ENCODE results near the gene CDH7. TPM values are rescaled to one million over a fixed set of nuclear protein-coding genes. Genes with fewer than 3 reads are reported as not detected.

CDH7 gene
- total RNA-seq, 2 donors from 2014 or later = 0.54 TPM; not detected in 1

DNA sequence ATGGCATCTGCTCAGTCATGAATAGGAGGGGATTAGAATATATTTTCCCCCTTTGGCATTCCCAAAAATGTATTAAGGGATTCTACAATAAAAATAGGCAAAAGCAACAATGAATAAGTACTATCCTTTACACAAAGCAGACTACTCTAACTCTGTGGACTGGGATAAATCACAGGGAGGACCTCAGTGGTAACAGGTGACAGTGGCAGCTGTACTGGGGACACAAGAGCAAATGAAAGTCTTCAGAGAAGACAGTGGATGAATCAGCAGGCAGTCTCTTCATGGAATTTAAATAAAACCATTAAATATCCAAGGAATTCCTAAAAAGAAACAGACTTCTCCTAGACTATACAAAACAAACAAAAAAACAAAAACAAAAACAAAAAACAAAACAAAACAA, 4.8 kb downstream of the CDH7 start:
- Histone ChIP-seq H3K9me3 (no peaks in the 10 kb centered on the region), H3K4me3 (no peak overlapping the region), H3K27me3 (replicated peaks; ENCODE audit: insufficient read depth) (no peaks in the 10 kb centered on the region), H3K36me3 (no peaks in the 10 kb centered on the region), H3K4me1 (ENCODE audit: control insufficient read depth in 1 of 2, low read depth in 2 of 2) (no peaks in the 10 kb centered on the region), H3K27ac (no peak overlapping the region)
- ATAC-seq (ENCODE audit: insufficient number of reproducible peaks, low FRiP score, low read depth) (no peak), DNase-seq (ENCODE audit: low spot score) (no peak)
- TF ChIP-seq, protein P1, sequence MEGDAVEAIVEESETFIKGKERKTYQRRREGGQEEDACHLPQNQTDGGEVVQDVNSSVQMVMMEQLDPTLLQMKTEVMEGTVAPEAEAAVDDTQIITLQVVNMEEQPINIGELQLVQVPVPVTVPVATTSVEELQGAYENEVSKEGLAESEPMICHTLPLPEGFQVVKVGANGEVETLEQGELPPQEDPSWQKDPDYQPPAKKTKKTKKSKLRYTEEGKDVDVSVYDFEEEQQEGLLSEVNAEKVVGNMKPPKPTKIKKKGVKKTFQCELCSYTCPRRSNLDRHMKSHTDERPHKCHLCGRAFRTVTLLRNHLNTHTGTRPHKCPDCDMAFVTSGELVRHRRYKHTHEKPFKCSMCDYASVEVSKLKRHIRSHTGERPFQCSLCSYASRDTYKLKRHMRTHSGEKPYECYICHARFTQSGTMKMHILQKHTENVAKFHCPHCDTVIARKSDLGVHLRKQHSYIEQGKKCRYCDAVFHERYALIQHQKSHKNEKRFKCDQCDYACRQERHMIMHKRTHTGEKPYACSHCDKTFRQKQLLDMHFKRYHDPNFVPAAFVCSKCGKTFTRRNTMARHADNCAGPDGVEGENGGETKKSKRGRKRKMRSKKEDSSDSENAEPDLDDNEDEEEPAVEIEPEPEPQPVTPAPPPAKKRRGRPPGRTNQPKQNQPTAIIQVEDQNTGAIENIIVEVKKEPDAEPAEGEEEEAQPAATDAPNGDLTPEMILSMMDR (IDR thresholded peaks at IDR 0.05) = no peak

DNA sequence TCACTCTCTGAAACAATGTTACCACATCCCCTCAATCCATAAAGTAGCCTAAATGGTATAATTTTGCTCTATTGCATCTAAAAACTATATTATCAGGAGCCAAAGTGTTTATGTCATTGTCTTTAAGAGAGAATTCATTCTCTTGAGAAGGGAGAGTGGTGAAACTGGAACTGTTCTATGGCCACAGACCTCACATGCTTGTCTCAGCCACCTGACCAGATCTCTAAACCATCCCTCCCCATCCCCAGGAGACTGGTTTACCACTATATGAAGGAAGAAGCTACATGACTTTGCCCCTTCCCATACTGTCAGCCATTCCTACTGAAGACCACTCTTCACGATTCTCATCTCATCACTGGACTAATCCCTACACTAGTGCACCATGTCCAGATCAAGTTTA, 9.6 kb downstream of the CDH7 start:
- no peak for ATAC-seq (ENCODE audit: insufficient number of reproducible peaks, low FRiP score, low read depth)
- TF ChIP-seq, protein P1 (IDR thresholded peaks at IDR 0.05) = no peak
- no peaks in the 10 kb centered on the region for H3K27me3 ChIP-seq (replicated peaks; ENCODE audit: insufficient read depth)

DNA sequence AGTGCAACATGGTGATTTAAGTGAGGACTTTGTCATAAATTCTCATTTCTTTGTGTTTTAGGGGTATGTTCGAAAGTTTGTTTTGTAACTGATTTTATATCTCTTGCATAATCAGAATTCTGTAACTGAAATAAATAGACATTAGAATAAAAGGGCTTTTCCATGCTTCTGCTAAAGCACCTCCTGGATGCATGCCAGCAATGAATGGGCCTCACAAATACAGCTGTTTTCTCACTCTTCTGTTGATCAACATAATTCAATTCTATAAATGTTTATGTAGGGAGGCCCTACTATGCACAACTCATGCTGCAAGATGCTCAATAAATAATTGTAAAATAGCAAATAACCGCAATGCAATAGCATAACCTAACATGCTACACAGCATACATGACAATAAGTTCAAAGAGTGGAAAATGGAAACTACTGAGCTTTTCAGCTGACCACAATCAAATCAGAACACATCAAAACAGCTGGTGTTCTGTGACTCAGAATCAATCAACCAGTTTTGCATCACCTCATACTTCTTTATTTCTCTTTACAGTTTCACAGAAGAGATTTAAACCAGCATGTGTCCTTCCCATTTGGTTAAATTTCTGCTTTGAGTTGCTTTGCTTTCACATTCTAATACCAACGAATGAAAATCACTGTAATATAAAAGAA, 11.0 kb downstream of the CDH7 start:
- no peak overlapping the region for H3K4me3 ChIP-seq
- ATAC-seq (ENCODE audit: insufficient number of reproducible peaks, low FRiP score, low read depth) = no peak
- no peaks in the 10 kb centered on the region for H3K36me3 ChIP-seq
- H3K4me1 ChIP-seq (ENCODE audit: control insufficient read depth in 1 of 2, low read depth in 2 of 2) = no peaks in the 10 kb centered on the region
- H3K9me3 ChIP-seq = no peaks in the 10 kb centered on the region
- H3K27me3 ChIP-seq (replicated peaks; ENCODE audit: insufficient read depth) = no peaks in the 10 kb centered on the region
- TF ChIP-seq, protein P1 (IDR thresholded peaks at IDR 0.05) = no peak
- no peak overlapping the region for H3K27ac ChIP-seq
- DNase-seq (ENCODE audit: low spot score) = no peak

More for the DNA sequence above, 9.6 kb downstream of the CDH7 start:
- Histone ChIP-seq H3K27ac (no peak overlapping the region), H3K4me3 (no peak overlapping the region), H3K36me3 (no peaks in the 10 kb centered on the region), H3K4me1 (ENCODE audit: control insufficient read depth in 1 of 2, low read depth in 2 of 2) (no peaks in the 10 kb centered on the region), H3K9me3 (no peaks in the 10 kb centered on the region)
- no peak for DNase-seq (ENCODE audit: low spot score)

DNA sequence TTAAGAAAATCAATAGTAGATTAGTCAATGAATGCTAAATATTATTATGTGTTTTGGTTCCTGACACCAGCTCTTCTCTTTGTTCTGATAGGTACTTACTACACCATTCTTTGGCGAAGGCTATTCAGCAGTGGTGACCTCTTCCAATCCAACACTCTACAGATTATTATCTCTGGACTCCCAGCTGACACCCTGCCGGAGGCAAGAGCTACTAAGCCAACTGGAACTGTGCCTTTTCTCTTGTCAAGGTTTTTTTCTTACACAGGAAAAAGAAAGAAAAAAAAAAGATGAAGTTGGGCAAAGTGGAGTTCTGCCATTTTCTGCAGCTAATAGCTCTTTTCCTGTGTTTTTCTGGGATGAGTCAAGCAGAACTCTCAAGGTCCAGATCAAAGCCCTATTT, 11.7 kb downstream of the CDH7 start:
- Histone ChIP-seq H3K27me3 (replicated peaks; ENCODE audit: insufficient read depth) (no peaks in the 10 kb centered on the region), H3K4me1 (ENCODE audit: control insufficient read depth in 1 of 2, low read depth in 2 of 2) (no peaks in the 10 kb centered on the region), H3K36me3 (no peaks in the 10 kb centered on the region), H3K4me3 (no peak overlapping the region), H3K9me3 (no peaks in the 10 kb centered on the region), H3K27ac (no peak overlapping the region)
- DNase-seq (ENCODE audit: low spot score) (no peak), ATAC-seq (ENCODE audit: insufficient number of reproducible peaks, low FRiP score, low read depth) (no peak)
- TF ChIP-seq, protein P1 (IDR thresholded peaks at IDR 0.05) = no peak

DNA sequence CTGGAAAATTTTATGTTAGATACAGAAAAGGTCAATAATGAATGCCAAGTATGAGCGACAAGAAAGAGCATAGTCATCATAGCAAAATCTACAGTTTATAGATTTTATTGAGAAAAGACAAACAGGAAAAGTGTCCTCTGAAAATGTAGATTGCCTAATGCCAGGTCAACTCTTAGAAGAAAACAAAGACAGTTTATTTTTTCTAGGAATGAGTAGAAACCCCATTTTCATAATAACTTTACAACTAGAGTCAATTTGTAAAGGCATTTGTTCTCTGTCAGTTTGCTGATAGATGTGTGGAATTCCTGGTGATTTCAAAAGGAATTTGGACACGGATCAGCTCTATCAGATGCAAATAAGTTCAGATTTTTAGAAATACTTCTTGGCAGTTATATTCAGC, 16.6 kb downstream of the CDH7 start:
- Histone ChIP-seq H3K36me3 (no peaks in the 10 kb centered on the region), H3K4me1 (ENCODE audit: control insufficient read depth in 1 of 2, low read depth in 2 of 2) (no peaks in the 10 kb centered on the region), H3K4me3 (no peak overlapping the region), H3K27me3 (replicated peaks; ENCODE audit: insufficient read depth) (no peaks in the 10 kb centered on the region), H3K9me3 (no peaks in the 10 kb centered on the region), H3K27ac (no peak overlapping the region)
- TF ChIP-seq, protein P1 (IDR thresholded peaks at IDR 0.05) = no peak
- ATAC-seq (ENCODE audit: insufficient number of reproducible peaks, low FRiP score, low read depth) (no peak), DNase-seq (ENCODE audit: low spot score) (no peak)
